H1 (cell line): ENCODE data around the gene FGGY. TPM values are rescaled to one million over a fixed set of nuclear protein-coding genes. Genes with fewer than 3 reads are reported as not detected.

ENCODE experiments used
- CTCF ChIA-PET: fragments of 300-600 bp; sonication (Branson Sonifier 250); formaldehyde crosslinking; loops from one replicate; lab custom pipeline; 2021; ENCODE audit not compliant: partially characterized antibody; lab: Charles Lee
- POLR2A ChIA-PET: fragments of 300-600 bp; sonication (Branson Sonifier 250); formaldehyde crosslinking; loops from one replicate; lab custom pipeline; 2021; ENCODE audit warnings: inconsistent platforms; ENCODE audit not compliant: partially characterized antibody; lab: Charles Lee
- DNase-seq, 2 experiments: peaks; one replicate each; pipeline versions ENCODE4 v3.0.0 to v3.0.0-alpha.2; 2010 to 2022; ENCODE audit warnings: low spot score in 2 of 2, low read depth in 1 of 2, mixed read lengths in 1 of 2
- FAIRE-seq: peaks from 2 replicates; lab custom pipeline; 2011; peaks lifted over from hg19 to GRCh38; lab: Jason Lieb, UNC
- H2AFZ ChIP-seq: 2 replicates; pipeline ENCODE4 v1.8.1; 2012; ENCODE audit warnings: low read length, inconsistent platforms
- H2AK5ac ChIP-seq: 2 replicates; pipeline ENCODE4 v1.6.1; 2013; ENCODE audit warnings: low read depth, low read length
- H2BK120ac ChIP-seq: replicated peaks from 2 replicates; pipeline ENCODE3; 2013; ENCODE audit warnings: low read depth, low read length, inconsistent platforms
- H2BK12ac ChIP-seq: 2 replicates; pipeline ENCODE4 v1.6.1; 2013; ENCODE audit warnings: low read depth, low read length
- H2BK15ac ChIP-seq: 2 replicates; pipeline ENCODE4 v1.6.1; 2013; ENCODE audit warnings: low read length
- H2BK20ac ChIP-seq: 2 replicates; pipeline ENCODE4 v1.6.1; 2013; ENCODE audit warnings: low read length
- H2BK5ac ChIP-seq: 2 replicates; pipeline ENCODE4 v1.6.1; 2013; ENCODE audit warnings: low read depth, low read length
- H3K14ac ChIP-seq: 2 replicates; pipeline ENCODE4 v1.6.1; 2013; ENCODE audit warnings: inconsistent platforms; ENCODE audit not compliant: insufficient read length
- H3K18ac ChIP-seq: 2 replicates; pipeline ENCODE4 v1.6.1; 2013; ENCODE audit warnings: low read length; ENCODE audit errors: extremely low read depth
- H3K23ac ChIP-seq: 2 replicates; pipeline ENCODE4 v1.6.1; 2013; ENCODE audit warnings: inconsistent platforms; ENCODE audit not compliant: insufficient read length
- H3K23me2 ChIP-seq: 2 replicates; pipeline ENCODE4 v1.6.1; 2013; ENCODE audit warnings: low read depth, low read length
- H3K27ac ChIP-seq: 2 replicates; pipeline ENCODE4 v1.6.1; 2011; ENCODE audit warnings: low read depth, low read length, inconsistent platforms
- H3K27me3 ChIP-seq, 4 experiments: replicated peaks in 1 of 4; 1 replicate in 1 of 4; 2 replicates in 3 of 4; pipeline versions ENCODE4 v1.6.1 to v1.8.1; 2011 to 2013; ENCODE audit warnings: low read length in 3 of 4, mild to moderate bottlenecking in 3 of 4, inconsistent platforms in 2 of 4, mixed read lengths in 2 of 4, moderate library complexity in 1 of 4; ENCODE audit not compliant: control insufficient read depth in 3 of 4, insufficient read depth in 3 of 4; ENCODE audit errors: extremely low read depth in 1 of 4
- H3K36me3 ChIP-seq, 4 experiments: 2 replicates each; pipeline versions ENCODE4 v1.6.1 to v1.8.1; 2011 to 2013; ENCODE audit warnings: mild to moderate bottlenecking in 4 of 4, low read length in 3 of 4, moderate library complexity in 2 of 4, control low read depth in 1 of 4, inconsistent platforms in 1 of 4; ENCODE audit not compliant: insufficient read depth in 4 of 4, control insufficient read depth in 2 of 4
- H3K4ac ChIP-seq: replicated peaks from 2 replicates; pipeline ENCODE3; 2013; ENCODE audit warnings: low read length, low read depth, mixed read lengths, inconsistent platforms; ENCODE audit not compliant: insufficient read length
- H3K4me1 ChIP-seq, 4 experiments: replicated peaks in 1 of 4; 1 replicate in 1 of 4; 2 replicates in 3 of 4; pipeline versions ENCODE4 v1.6.1 to v1.8.1; 2011 to 2013; ENCODE audit warnings: low read length in 3 of 4, inconsistent platforms in 2 of 4, mixed read lengths in 1 of 4; ENCODE audit not compliant: insufficient read depth in 4 of 4, control insufficient read depth in 3 of 4
- H3K4me2 ChIP-seq, 2 experiments: 2 replicates each; pipeline versions ENCODE4 v1.6.1 to v1.8.1; 2011 to 2013; ENCODE audit warnings: low read depth in 2 of 2, low read length in 2 of 2, control low read depth in 1 of 2, inconsistent platforms in 1 of 2, mild to moderate bottlenecking in 1 of 2; ENCODE audit not compliant: insufficient read depth in 1 of 2
- H3K4me3 ChIP-seq, 4 experiments: fragments of 200-600, 300-600 bp in 1 of 4; sonication (generic), shearing (Covaris generic), sonication (Bioruptor Twin) in 1 of 4; 2 replicates each; pipeline versions ENCODE4 v1.5.1 to v1.8.1; 2011 to 2016; ENCODE audit warnings: low read length in 4 of 4, low read depth in 3 of 4, control low read depth in 2 of 4, inconsistent platforms in 2 of 4, mild to moderate bottlenecking in 2 of 4, mixed read lengths in 1 of 4, moderate library complexity in 1 of 4; ENCODE audit not compliant: insufficient read depth in 2 of 4; ENCODE audit errors: extremely low read depth in 1 of 4
- H3K56ac ChIP-seq: replicated peaks from 2 replicates; pipeline ENCODE3; 2013; ENCODE audit warnings: low read depth, mild to moderate bottlenecking, mixed read lengths, low read length, inconsistent platforms; ENCODE audit not compliant: insufficient read length
- H3K79me1 ChIP-seq: 2 replicates; pipeline ENCODE4 v1.6.1; 2013; ENCODE audit warnings: low read depth, low read length, control low read depth
- H3K79me2 ChIP-seq, 2 experiments: 2 replicates each; pipeline versions ENCODE4 v1.6.1 to v1.8.1; 2012 to 2013; ENCODE audit warnings: low read length in 2 of 2, mild to moderate bottlenecking in 2 of 2, inconsistent platforms in 1 of 2; ENCODE audit not compliant: insufficient read depth in 2 of 2, control insufficient read depth in 1 of 2
- H3K9ac ChIP-seq, 4 experiments: replicated peaks in 1 of 4; 1 replicate in 1 of 4; 2 replicates in 3 of 4; pipeline versions ENCODE4 v1.6.1 to v1.8.1; 2011 to 2013; ENCODE audit warnings: low read depth in 3 of 4, low read length in 3 of 4, control low read depth in 2 of 4, mild to moderate bottlenecking in 2 of 4, moderate library complexity in 2 of 4, inconsistent platforms in 1 of 4; ENCODE audit errors: extremely low read depth in 1 of 4
- H3K9me3 ChIP-seq, 2 experiments: 2 replicates each; pipeline versions ENCODE4 v1.6.1 to v1.8.1; 2012 to 2013; ENCODE audit warnings: mild to moderate bottlenecking in 2 of 2, moderate library complexity in 2 of 2, control low read depth in 1 of 2, inconsistent platforms in 1 of 2, low read depth in 1 of 2, low read length in 1 of 2, mixed read lengths in 1 of 2; ENCODE audit not compliant: insufficient read depth in 2 of 2
- H4K20me1 ChIP-seq, 2 experiments: replicated peaks in 1 of 2; 2 replicates each; pipeline versions ENCODE3 to v1.8.1; 2011 to 2013; ENCODE audit warnings: inconsistent platforms in 2 of 2, low read length in 2 of 2, mild to moderate bottlenecking in 1 of 2; ENCODE audit not compliant: insufficient read depth in 2 of 2, control insufficient read depth in 1 of 2
- H4K5ac ChIP-seq: 2 replicates; pipeline ENCODE4 v1.6.1; 2013; ENCODE audit warnings: low read length, low read depth, mixed read lengths, inconsistent platforms; ENCODE audit not compliant: insufficient read length
- H4K8ac ChIP-seq: 2 replicates; pipeline ENCODE4 v1.8.0; 2013; ENCODE audit warnings: mild to moderate bottlenecking, moderate library complexity, low read length, inconsistent platforms; ENCODE audit not compliant: insufficient read depth; ENCODE audit errors: extremely low read depth
- H4K91ac ChIP-seq: replicated peaks from 2 replicates; pipeline ENCODE3; 2013; ENCODE audit warnings: low read length, mixed read lengths, inconsistent platforms; ENCODE audit not compliant: insufficient read length
- NRF1 ChIP-seq: IDR thresholded peaks from 2 replicates; pipeline ENCODE4 v1.6.1; 2011; ENCODE audit warnings: mild to moderate bottlenecking, low read depth, low read length, improper control_type of control experiment
- SIRT6 ChIP-seq: IDR thresholded peaks from one replicate; pipeline ENCODE4 v1.7.1; 2012; ENCODE audit warnings: low read length, inconsistent platforms
- SIX5 ChIP-seq: IDR thresholded peaks from 2 replicates; pipeline ENCODE4 v1.6.1; 2011; ENCODE audit warnings: mild to moderate bottlenecking, low read depth, low read length
- SP4 ChIP-seq: IDR thresholded peaks from 2 replicates; pipeline ENCODE4 v1.6.1; 2012; ENCODE audit warnings: low read length, inconsistent platforms
- TAF1 ChIP-seq: IDR thresholded peaks from 2 replicates; pipeline ENCODE4 v1.6.1; 2011; ENCODE audit warnings: mild to moderate bottlenecking, low read depth, low read length
- WGBS, 2 experiments: shearing (Covaris generic) in 1 of 2; methylation state at CpG; one replicate each; pipeline versions ENCODE4 v1.1.6 to v1.1.7; 2013 to 2015; ENCODE audit warnings: low lambda C conversion rate in 2 of 2, mixed read lengths in 2 of 2, inconsistent platforms in 1 of 2, low coverage in 1 of 2, missing lambda C conversion rate in 1 of 2; ENCODE audit not compliant: insufficient replicate concordance in 2 of 2, insufficient coverage in 1 of 2, insufficient read length in 1 of 2; ENCODE audit errors: extremely low coverage in 1 of 2, missing lambda C conversion rate in 1 of 2; 5-methylcytosine and 5-hydroxymethylcytosine counted together
- polyA plus RNA-seq, 7 experiments: library from polyadenylated mRNA; depleted of rRNA in 3 of 7; stranded (reverse) in 5 of 7; unstranded in 2 of 7; fragments of >200 nt in 5 of 7; fragments of 200-250 nt in 2 of 7; gene quantifications; 1 replicate in 5 of 7; 2 replicates in 1 of 7; 4 replicates in 1 of 7; pipeline versions ENCODE4 v1.2.1 to v1.2.3, GENCODE V29; 2011 to 2013; ENCODE audit warnings: missing spikeins in 2 of 7, mixed read lengths in 2 of 7
- total RNA-seq: library from RNA; stranded (reverse); fragmentation: NEBNext Ultra II Directional; extraction: Animal tissue kit (Norgen Biotek cat#: 25700); gene quantifications from 2 replicates; pipeline ENCODE4 v1.2.1, GENCODE V29; 2021
- TF ChIP-seq, protein P1 (sequence below): IDR thresholded peaks from 2 replicates; pipeline ENCODE4 v1.6.1; 2011; ENCODE audit warnings: low read depth, mild to moderate bottlenecking, low read length; ENCODE audit not compliant: insufficient read depth

The FGGY gene
- total and polyA plus RNA-seq, 2 of the 8 experiments (the other 6 are each of a cell fraction or from before 2014, with no cell fraction given) = 10.3 to 12.5 TPM

DNA sequence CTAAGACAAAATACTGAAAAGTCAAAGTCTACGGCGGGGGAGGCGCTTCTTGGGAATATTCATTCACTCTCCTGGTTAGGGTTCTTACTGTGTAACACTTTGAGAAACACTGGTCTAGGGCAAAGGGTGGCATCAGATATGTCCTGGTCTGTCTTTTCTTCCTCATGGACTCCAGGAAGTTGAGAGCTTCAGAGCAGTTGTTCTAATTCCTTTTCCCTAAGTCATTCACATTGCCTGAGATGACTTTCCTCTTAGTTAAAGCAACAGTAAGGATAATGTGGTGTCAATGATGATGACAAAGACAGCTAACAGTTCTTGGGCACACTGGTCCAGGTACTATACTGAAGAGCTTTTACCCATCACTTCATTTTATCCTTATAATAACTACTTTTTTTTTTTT, 27.0 kb downstream of the FGGY start:
- H3K9ac ChIP-seq = no peak overlapping the region
- H2AK5ac ChIP-seq = no peak overlapping the region
- H4K91ac ChIP-seq = no peak overlapping the region
- ChIA-PET CTCF (no interaction called here), POLR2A (interaction anchor here (1.3 kb wide), 1 partner anchor 20 kb away, joined by 3 read pairs; no protein-coding TSS in a partner anchor)
- H2AFZ ChIP-seq = no peak overlapping the region
- no peaks in the 10 kb centered on the region for H3K23me2 ChIP-seq
- no peak overlapping the region for H3K4me2 ChIP-seq
- DNase-seq (no peak), FAIRE-seq (no peak)
- no peaks in the 10 kb centered on the region for H3K36me3 ChIP-seq
- no peaks in the 10 kb centered on the region for H3K27me3 ChIP-seq
- no peak overlapping the region for H3K14ac ChIP-seq
- H3K9me3 ChIP-seq = no peaks in the 10 kb centered on the region
- no peak overlapping the region for H3K23ac ChIP-seq
- no peaks in the 10 kb centered on the region for H3K79me1 ChIP-seq
- H3K27ac ChIP-seq = no peak overlapping the region
- H3K79me2 ChIP-seq = no peaks in the 10 kb centered on the region
- no peak overlapping the region for H3K18ac ChIP-seq
- H4K20me1 ChIP-seq = no peaks in the 10 kb centered on the region
- no peak overlapping the region for H3K4ac ChIP-seq
- H4K8ac ChIP-seq = no peak overlapping the region
- no peak overlapping the region for H2BK20ac ChIP-seq
- H2BK5ac ChIP-seq = no peak overlapping the region
- WGBS, 2 experiments = 92% methylated on average over 3 of the region's 3 CpGs; no CpG with 5 or more reads in 1 of the 2 experiments
- H2BK120ac ChIP-seq = no peak overlapping the region
- no peak overlapping the region for H2BK12ac ChIP-seq
- no peak overlapping the region for H3K56ac ChIP-seq
- H3K4me3 ChIP-seq = no peak overlapping the region
- TF ChIP-seq SIRT6 (no peak), SP4 (no peak), SIX5 (no peak), TAF1 (no peak), NRF1 (no peak)
- TF ChIP-seq, protein P1, sequence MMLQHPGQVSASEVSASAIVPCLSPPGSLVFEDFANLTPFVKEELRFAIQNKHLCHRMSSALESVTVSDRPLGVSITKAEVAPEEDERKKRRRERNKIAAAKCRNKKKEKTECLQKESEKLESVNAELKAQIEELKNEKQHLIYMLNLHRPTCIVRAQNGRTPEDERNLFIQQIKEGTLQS = no peak
- H2BK15ac ChIP-seq = no peak overlapping the region
- no peaks in the 10 kb centered on the region for H3K4me1 ChIP-seq
- H4K5ac ChIP-seq = no peak overlapping the region
